NB4 (cell line): ENCODE data around the gene NOX3.

ENCODE experiments used
- DNase-seq: peaks from one replicate; pipeline ENCODE4 v3.0.0; 2010; ENCODE audit warnings: low read depth
- H3K4me3 ChIP-seq: one replicate; pipeline ENCODE4 v1.5.1; 2011; ENCODE audit warnings: mild to moderate bottlenecking, low read depth, low read length, moderate library complexity
- MYC ChIP-seq: IDR thresholded peaks from 2 replicates; pipeline ENCODE4 v1.6.1; 2011; ENCODE audit warnings: low read depth, low read length
- POLR2A ChIP-seq: IDR thresholded peaks from 2 replicates; pipeline ENCODE4 v1.6.1; 2011; ENCODE audit warnings: mild to moderate bottlenecking; ENCODE audit not compliant: insufficient read length; ENCODE audit errors: extremely low read depth
- TF ChIP-seq, protein P1 (sequence below): IDR thresholded peaks from 2 replicates; pipeline ENCODE4 v1.6.1; 2011; ENCODE audit warnings: low read depth, low read length
- TF ChIP-seq, protein P2 (sequence below): IDR thresholded peaks from one replicate; pipeline ENCODE4 v1.5.1; 2012; ENCODE audit warnings: low read depth, low read length

NOX3 gene

DNA sequence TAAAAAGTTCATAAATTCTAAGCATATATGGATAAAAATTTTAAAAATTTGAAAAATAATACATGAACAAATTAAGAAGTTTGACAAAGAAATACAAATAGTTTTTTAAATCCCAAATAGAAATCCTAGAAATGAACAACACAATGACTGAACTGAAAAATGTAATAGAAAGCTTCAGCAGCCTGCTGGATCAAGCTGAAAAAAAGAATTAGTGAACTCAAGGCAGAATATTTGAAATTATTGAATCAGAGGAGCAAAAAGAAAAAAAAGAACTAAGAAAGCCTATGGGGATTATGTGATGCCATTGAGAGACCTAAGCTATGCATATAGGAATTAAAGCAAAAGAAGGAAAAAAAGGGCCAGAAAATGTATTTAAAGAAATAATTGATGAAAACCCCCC is 101.5 kb downstream of the NOX3 start:
- DNase-seq: no peak
- TF ChIP-seq, protein P1, sequence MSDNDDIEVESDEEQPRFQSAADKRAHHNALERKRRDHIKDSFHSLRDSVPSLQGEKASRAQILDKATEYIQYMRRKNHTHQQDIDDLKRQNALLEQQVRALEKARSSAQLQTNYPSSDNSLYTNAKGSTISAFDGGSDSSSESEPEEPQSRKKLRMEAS: no peak
- TF ChIP-seq MYC (no peak), POLR2A (no peak)
- TF ChIP-seq, protein P2, sequence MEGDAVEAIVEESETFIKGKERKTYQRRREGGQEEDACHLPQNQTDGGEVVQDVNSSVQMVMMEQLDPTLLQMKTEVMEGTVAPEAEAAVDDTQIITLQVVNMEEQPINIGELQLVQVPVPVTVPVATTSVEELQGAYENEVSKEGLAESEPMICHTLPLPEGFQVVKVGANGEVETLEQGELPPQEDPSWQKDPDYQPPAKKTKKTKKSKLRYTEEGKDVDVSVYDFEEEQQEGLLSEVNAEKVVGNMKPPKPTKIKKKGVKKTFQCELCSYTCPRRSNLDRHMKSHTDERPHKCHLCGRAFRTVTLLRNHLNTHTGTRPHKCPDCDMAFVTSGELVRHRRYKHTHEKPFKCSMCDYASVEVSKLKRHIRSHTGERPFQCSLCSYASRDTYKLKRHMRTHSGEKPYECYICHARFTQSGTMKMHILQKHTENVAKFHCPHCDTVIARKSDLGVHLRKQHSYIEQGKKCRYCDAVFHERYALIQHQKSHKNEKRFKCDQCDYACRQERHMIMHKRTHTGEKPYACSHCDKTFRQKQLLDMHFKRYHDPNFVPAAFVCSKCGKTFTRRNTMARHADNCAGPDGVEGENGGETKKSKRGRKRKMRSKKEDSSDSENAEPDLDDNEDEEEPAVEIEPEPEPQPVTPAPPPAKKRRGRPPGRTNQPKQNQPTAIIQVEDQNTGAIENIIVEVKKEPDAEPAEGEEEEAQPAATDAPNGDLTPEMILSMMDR: no peak
- H3K4me3 ChIP-seq: no peak overlapping the region

GRCh38 chr6:155352811-155353210 is 102.8 kb downstream of the NOX3 start:
- TF ChIP-seq, protein P1: no peak
- TF ChIP-seq, protein P2: no peak
- TF ChIP-seq POLR2A (no peak), MYC (no peak)
- no peak for DNase-seq
- no peak overlapping the region for H3K4me3 ChIP-seq

GRCh38 chr6:155352130-155352420 is 103.6 kb downstream of the NOX3 start:
- TF ChIP-seq, protein P1: no peak
- TF ChIP-seq POLR2A: no peak
- TF ChIP-seq, protein P2: no peak
- TF ChIP-seq MYC: no peak
- H3K4me3 ChIP-seq: no peak overlapping the region
- no peak for DNase-seq

- no peak for DNase-seq
- H3K4me3 ChIP-seq: no peak overlapping the region
- TF ChIP-seq POLR2A (no peak), MYC (no peak)
- TF ChIP-seq, protein P2: no peak
- TF ChIP-seq, protein P1: no peak
Observed at GRCh38 chr6:155351273-155352129, 104.1 kb downstream of the NOX3 start.

- H3K4me3 ChIP-seq: no peak overlapping the region
- TF ChIP-seq, protein P1: no peak
- TF ChIP-seq MYC (no peak), POLR2A (no peak)
- TF ChIP-seq, protein P2: no peak
- no peak for DNase-seq
Observed at GRCh38 chr6:155349956-155350355, 105.7 kb downstream of the NOX3 start.
